COR-L47 (cell line): Measurements from ENCODE around the gene SESN3.
"Not testable (repeated sequence)": the region's sequence is repeated elsewhere in the genome, so short reads cannot be mapped to it uniquely, and the experiment has no call there.

ENCODE experiments used
- DNase-seq: peaks from one replicate; lab custom pipeline; 2025; lab: John Stamatoyannopoulos, UW

SESN3 gene

DNA sequence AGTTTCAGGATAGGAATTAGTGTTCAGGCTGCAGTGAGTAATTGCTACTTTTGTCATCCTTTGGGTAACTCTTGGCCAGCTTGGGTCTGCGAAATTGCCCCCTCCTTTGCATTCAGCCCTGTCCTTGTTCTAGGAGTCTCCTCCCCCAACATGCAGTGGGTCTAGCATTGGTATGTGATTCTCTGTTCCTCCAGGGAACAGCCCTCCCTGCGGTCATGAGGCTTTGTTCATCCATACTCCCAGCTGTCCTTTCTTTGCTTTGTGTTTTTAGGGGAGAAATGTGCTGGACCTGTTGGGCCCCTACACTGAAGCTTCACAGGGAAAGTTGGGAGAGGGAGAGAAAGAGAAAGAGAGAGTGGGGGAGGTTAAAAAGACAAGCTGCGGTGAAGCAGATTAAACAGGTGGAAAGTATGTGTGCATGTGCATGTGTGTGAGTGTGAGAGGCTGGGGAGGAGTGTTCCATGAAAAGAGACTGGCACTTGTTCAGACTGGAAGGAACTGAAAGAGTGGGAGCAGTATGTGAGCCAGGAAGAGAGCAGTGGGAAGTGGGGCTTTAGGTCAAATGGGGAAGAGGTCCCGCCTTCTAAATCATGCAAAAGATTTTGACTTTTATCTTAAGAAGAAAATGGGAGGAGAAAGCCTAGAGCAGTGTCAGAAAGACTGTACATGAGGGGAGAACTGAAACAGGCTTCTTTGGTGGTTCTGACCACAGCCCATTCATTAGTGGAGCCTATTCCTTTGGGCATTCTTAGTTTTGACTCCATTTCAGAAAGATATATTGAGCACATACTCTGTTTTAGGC lies 17.9 kb upstream of the SESN3 start:
- DNase-seq: no peak

DNA sequence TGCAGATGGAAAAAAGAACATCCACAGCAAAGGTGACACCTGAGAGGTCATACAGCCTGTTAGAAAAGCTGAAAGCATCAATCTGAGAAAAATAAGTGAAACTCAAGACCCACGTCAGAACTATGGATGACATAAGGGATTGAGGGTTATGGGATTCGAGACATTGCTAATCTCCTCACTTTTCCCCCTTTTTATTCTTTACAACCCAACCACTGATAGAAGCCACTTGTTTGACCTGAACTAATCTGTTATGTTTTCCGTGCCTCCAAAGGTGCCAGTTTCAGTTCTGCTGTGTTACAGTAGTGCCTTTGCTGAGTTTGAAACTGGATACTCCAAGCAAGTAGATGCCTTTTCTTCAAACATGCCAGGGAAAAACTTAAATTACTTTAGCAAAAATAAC lies 16.9 kb upstream of the SESN3 start:
- DNase-seq: no peak

DNA sequence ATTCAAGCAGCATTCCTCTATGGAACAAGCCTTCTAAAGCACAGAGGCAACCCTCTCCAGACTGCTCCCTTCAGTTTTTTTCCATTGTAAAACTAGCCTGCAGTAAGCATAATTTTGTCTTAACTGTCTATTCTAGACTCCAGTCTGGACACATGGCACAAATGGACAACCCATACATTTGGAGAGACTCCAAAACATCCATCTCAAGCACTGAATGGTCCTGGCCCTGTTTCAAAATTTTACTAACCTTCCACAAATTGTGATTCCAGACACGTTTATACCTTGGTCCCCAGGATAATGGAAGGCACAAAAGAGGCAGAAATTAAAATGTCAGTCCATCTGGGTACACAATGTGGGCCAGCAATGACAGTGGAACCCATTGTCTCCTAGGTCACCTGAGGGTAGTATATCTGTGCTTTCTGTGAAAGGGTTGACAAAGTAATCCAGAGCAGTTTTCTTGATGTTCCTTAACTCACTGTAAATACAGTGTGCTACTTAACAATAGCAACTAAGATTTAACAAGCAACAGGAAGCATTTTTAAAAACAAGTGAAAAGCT lies 16.2 kb upstream of the SESN3 start:
- peak; percentile 50 for DNase-seq

DNA sequence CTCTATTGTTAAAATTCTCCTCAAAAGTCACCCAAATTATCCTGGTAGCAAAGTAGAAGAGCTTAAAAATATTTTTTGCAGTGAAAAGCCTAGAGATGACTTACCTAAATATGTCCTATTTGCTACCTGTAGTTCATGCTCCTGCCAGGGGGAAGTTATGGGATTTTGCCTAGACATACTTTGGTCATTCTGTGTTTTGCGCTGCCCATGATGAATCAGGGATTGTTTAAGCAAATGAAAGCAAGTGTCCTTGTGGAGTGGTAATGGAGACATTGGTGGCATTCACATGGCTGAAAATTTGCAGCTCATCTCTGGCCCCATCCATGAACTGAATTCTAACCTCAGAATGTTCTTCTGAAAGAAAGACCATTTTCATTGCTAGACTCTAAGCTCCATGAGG lies 14.6 kb upstream of the SESN3 start:
- DNase-seq: no peak

DNA sequence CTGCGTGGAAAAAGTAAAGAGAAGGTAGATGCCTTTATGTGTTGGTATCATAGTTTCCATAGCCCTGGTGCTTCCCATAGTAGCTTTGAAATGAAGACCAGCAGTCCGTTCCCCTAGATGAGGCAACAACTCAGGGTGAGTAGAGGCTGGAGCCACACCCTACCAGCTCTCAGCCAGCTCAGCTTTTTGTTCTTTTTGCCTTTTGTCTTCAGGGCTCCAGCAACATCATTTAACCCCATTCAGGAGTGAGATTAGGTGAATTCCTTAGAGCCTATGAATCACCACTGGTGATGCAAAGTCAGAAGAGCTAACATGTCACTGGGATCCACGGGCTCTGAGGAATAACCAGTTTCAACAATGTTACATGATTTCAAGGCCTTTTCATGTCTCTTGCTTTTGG lies 14.0 kb upstream of the SESN3 start:
- DNase-seq: no peak

DNA sequence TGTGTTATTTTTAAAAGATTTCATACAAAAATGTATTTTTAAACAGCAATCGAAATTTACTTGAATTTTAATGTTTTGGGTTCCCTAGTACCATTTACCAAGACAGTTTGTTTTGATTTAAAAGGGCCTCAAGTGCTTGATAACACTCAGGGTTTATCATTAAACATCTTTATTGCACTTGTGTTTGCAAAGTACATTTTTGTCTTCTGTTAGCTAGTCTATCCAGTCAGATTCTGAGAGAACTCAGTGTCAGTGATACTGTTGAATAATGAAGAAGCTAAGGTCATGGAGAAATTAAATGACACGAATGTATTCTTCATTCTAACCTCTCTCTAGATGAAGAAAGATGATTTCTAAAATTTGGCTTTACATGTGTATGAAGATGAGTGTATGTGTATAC lies 12.7 kb upstream of the SESN3 start:
- DNase-seq: no peak

DNA sequence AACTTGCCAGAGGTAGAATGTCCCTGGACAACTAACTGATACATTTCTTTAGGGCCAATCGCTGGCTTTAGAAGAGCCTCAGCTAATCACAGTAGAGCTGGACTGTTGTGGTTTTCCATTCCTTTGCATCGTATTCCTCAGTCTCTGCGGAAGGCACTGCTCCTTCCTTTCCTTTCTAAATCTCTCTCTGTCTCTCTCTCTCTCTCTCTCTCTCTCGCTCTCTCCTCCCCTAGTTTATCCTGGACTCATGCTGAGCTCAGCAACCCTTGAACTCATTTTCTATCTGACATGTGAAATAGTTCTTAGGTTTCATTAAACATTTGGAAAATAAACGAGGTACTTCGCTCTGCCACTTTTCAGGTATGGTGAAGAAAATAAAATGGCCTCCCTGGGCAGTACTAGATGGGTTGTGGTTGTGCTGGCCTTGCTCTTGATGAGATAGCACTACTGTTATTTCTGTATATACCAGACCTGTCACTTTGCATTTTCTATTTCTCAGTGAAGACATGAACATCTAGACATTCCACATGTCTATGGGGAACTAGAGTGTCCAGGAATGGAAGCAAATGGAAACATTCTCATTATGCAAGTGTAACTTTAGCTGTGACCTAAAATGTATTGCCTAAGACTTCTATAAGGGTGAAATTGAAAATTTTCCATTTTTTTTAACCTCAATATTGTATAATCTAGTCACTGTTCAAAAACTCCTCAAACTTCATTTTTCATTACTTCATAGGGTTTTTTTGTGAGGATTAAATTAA lies 12.0 kb upstream of the SESN3 start:
- DNase-seq: no peak

DNA sequence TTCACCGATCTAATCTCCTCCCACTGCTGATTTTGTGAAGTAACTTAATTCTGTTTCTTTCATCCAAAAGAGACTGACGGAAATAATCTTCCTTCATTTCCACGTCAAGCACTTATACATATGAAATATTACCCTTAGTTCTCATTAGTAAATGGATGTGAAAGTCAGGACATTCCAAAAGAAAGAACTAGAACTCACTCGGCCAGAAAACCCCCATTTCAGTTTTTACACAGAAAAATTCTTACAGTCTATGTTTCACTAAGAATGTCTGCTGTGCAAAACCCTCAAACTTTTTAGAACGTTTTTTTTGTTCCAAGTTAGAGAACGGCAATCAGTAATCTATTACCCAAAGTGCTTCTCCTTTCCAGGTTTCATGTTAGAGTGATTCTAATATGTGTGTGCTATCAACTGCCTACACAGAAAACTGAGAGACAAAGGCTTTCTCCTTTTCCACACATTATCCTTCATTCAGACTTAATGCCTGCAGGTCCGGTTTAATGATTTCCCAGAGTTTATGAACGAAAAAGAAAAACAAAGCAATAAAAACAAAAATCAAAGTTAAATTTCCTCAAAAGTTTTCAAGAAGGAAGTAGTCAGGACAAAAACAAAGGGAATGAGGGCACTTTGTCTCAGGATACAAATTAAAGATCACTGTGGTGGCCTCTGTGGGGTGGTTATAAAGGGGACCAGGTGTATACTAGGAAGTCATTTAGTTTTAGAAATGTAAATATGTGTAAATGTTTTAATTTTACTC lies 11.3 kb upstream of the SESN3 start:
- DNase-seq: no peak

DNA sequence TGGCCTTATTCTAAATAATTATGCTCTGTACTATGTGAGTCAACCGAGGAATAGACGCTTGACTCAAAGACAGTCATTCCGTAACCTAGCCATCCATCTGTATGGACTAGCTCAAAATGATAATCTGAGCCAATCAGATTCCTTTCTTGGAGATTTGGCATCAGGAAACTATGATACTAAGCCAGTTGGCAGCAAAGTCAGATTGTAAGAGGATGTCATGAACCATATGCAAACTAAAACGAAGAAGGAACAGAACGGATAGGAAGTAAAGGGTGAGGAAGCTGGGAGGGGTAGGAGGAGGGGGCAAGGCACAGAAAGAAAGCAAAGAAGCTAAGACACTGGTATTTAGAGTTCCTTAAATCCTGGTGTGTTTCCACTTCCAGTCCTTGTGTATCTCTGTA lies 10.7 kb upstream of the SESN3 start:
- no peak for DNase-seq

DNA sequence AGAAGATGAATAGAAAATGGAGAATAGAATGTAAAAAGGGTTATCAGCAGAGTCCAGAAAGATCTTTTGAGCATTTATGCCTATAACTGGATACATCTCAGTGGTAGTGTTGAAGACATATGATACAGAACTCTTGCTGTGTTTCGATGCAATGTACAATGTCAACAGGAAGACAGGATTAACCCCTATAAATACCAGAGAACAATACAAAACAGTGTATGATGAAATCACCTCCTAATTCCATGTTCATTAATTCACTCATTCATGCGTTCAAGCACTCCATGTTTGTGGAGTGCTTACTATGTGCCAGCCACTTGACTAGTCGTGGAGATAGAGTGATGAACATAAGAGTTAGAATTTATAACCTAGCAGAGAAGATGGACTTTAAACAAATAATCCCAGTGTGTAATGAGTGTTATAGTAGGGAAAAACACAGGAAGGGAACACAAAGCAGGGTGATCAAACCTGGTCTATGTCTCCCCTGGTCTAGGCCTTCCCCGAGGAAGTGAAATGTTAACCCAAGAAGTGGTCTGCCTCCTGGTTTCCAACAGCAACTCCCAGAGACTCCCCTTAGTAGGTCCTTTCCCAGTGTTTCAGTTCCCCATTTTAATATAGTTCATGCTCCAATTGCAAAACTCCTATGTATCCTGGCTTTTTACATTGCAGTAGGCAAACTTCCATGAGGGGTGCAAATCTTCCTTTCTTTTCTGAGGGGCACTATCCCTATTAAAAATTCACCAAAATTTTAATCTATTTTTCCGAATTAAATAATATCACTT lies 9.1 kb upstream of the SESN3 start:
- DNase-seq: no peak

DNA sequence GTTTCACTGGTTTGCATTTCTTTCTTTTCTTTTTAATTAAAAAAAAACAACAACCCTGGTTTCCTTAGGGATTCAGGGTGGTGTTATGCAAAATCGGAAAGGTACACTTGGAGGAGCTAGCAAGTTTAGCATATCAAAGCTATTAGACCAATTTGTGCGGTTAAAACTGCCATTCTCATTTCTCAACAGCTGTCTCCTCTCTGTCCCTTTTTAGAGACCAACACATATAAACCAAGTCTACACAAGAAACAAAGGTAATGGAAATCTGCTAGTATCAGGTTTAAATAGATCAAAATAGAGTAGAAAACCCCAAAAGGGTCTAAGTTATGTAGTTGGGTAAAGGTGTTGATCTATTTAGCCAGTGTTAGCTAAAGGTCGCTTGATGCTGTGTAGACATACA lies 1.7 kb upstream of the SESN3 start:
- DNase-seq: no peak

DNA sequence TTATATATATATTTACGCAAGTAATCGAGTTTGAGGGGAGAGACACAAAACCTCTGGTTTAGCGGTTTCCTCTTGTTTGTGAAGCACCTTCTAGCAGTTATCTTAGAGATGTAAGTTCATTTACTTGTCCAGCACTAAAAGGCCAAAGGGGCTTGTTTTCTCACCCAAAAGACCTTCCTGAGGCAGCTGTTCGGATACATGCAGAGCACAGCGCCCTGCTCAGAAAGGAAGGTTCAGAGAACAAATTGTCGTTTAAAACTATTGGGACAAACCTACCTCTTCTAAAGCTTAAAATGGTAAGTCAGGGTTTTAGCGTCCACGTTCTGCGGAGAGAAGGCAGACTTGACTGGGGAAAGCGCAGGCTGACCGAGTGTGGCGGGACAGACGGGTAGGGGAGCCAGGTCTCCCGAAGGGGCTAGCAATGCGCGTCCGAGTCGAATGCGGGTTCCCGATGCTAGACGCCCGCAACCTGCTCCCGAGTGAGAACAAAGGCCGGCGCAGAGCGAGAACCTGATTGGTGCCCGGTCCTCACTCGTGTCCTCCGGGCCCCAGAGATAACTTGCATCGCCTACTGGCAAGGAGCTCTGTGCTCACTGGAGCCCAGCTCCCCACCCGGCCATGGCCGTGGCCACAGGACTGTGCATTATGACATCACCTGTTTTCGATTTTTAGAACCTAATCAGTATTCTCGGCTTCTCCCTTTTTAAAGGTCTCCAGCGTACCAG lies 1.0 kb upstream of the SESN3 start:
- DNase-seq: peak; percentile 90

DNA sequence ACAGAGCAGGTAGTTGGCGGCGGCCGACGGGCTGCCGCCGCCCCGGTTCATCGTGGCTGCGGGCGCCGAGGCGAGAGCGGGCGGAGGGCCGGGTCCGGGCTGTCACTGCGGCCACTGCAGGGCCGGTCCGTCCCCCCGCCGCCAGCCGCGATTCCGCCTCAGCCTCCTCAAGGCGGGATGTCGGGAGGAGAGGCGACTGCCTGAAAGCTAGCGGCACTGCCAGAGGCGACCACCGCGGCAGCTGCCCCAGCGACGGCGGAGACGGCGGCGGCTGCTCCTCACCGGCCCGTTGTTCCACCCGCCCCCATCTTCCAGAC lies 234 bp downstream of the SESN3 start:
- no peak for DNase-seq

DNA sequence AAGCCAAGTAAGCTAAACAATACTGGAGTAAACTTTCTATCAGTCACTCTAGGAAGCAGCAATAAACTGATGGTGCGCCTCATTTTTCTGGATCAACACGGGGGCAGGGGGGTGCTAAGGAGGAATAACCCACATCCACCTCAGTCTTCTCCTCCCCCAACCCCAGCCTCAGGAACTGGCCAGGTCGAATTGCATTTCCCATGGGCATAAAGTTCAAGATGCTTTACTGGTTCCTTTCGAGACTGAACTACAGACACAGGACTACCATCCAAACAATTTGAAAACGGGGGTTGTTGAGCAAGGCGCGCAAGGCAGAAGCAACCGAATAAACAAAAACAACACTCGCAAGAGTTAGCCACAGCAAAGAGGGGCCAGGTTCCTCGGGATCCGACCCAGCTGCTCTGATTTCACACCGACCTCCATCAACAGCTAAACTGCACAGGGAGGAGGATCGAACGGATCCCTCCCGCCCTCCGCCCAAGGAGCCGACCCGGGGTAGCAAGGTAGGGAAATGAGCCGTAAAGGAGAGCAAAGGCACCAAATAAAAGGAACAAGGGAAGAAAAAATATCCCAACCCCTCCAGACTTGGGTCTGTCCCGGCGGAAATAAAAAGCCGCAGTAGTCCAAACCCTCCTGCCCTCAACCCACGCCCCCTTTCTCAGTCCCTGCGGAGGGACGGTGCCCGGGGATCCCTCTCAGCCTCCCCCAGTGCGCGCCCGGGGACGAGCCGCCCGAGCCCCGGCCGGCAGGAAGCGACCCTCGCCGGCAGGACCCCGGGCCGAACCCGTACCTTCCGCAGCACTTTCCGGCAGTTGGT lies 801 bp downstream of the SESN3 start:
- DNase-seq: no peak

DNA sequence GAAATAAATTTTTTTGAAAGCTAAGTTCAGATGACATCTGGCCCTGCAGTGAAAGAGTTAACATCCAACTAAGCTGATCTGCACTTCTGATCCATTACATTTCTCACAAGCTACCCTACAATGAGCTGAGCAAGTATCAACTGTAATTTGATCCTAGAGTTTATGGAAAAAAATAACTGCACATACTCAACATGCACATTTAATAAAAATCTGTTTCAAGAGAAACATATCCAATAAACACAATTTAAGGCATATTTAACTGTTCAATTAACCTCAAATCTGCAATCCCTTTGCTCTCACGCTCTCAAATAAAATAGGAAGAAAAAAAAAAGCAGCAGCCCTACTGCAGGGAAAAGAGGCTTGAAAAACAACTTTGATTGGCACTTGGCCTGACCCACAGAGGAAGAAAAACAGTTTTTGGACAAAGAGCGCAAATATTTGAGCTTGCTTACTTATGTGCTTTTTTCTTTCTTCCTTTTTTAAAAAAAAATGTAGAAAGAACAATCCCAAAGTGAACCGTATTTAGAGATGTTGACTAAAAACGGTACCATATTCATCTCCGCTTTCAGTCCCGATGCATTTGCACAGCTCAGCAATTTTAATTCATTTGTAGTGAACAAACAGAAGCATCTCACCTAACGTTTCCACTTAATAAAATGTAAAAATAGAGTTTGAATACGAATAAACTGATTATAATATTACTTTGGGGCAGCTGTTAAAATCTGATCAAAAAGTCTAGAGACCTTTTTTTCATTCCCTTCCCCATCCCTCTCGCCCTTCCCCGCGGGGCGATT lies 1.6 kb downstream of the SESN3 start:
- DNase-seq: no peak

DNA sequence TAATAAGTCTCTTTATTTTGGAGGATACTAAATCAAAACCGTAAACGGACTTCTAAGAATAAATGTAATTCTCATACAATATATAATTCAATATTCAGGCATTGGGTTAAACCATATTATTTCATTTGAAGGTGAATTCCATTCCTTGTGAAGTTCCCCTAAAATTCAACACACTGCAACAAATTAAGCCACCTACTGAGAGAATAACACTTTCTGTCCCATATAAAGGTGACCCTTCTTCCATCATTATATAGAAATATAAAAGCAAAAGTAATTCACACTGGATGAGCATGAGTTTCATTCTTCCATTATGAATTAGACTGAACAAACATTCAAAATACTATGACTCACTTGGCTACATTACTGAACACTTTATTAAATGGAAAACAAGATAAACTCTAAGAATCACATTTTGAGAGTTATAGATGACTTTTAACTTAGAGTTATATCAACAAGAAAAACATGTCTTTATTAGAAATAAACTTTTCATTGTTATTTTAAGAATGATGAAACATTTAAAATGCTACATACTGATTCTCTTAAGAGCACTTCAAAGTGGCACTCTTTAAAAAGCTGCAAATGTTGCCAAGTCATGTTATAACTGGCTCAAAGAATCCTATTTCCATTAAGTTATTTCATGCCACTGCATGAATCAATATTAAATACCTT lies 2.8 kb downstream of the SESN3 start:
- DNase-seq: no peak

DNA sequence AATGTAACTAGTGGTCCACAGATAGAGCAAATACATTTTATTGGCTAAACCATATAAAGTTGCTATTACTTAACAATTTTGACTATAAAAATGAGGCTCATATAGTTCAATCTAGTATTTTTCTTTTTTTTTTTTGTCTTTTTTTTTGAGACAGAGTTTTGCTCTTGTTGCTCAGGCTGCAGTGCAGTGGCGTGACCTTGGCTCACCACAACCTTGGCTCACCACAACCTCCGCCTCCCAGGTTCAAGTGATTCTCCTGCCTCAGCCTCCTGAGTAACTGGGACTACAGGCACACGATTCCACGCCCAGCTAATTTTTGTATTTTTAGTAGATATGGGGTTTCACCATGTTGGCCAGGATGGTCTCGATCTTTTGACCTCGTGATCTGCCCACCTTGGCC lies 3.9 kb downstream of the SESN3 start:
- DNase-seq: not testable (repeated sequence)

DNA sequence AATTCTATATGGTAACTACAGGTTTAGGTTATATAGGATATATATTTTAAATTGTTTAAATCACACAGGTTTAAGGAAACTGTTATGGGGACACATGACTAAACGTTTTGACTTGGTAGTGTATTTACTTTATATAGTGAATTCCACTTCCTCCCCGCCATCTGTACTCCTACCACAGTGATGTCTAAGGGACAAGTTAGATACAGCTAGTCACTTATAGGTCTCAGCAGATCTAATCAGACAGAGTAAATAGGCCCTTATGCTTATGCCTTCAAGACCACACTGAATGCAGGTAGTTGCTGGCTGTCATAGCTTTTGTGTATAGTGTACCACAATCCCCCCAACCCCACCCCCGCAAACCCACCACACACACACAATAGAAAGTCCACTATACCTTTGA lies 8.2 kb downstream of the SESN3 start:
- DNase-seq: no peak

DNA sequence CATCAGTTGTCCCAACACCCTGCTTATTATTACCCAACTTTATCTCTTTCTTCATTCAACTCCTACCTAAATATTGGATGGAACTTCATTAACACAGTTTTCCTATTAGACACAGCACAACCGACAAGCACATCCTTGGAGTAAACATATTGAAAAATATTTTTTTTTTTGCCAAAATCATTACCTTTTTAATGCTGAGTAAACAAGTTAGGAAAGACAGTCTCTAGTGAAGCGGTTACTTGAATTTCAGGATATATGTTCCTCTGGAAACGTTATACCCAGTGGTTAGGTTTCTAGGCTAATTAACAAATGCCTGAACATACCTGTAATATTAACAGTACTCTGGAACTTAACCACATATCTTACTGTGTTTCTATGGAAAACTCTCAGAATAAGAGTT lies 11.4 kb downstream of the SESN3 start:
- DNase-seq: no peak
